GM18502 (cell line): Measurements from ENCODE around the gene IKBKG.
"Not testable (repeated sequence)": the region's sequence is repeated elsewhere in the genome, so short reads cannot be mapped to it uniquely, and the experiment has no call there.

Experiments used
- ATAC-seq: cut with Tn5 transposase; IDR thresholded peaks from one replicate; pipeline ENCODE4 v1.9.1; 2021; ENCODE audit warnings: mild to moderate bottlenecking; ENCODE audit not compliant: unreplicated experiment, poor library complexity

The IKBKG gene

GRCh38 chrX:154602226-154602625 lies 54.8 kb downstream of the IKBKG start:
- no peak for ATAC-seq

DNA sequence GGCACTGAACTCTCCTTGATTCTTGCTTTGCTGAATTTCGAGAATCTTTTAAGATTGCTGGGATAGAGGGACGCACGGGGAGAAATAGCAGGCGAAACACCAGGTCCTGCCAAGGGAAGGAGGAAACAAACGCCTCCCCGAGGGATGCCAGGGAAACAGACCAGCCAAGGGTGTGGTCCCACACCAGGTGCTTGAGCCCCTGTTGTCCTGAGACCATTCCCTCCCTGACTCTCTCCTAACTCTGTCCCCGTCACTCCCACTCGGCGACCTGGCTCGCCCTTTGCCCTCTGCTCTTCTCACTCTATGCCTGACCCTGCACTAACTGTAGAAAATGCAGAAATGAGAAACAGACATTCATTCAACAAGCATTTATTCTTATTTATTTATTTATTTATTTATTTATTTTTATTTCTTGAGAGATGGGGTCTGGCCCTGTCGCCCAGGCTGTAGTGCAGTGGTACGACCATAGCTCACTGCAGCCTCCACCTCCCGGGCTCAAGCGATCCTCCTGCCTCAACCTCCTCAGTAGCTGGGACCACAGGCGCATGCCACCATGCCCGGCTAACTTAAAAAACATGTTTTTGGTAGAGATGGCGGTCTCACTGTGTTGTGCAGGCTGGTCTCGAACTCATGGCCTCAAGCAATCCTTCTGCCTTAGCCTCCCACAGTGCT lies 55.5 kb downstream of the IKBKG start:
- no peak for ATAC-seq

- no peak for ATAC-seq
Observed at GRCh38 chrX:154603438-154604430, 56.3 kb downstream of the IKBKG start.

- ATAC-seq = no peak
Observed at GRCh38 chrX:154605566-154605965, 58.1 kb downstream of the IKBKG start.

- no peak for ATAC-seq
Observed at GRCh38 chrX:154607370-154607769, 60.0 kb downstream of the IKBKG start.

DNA sequence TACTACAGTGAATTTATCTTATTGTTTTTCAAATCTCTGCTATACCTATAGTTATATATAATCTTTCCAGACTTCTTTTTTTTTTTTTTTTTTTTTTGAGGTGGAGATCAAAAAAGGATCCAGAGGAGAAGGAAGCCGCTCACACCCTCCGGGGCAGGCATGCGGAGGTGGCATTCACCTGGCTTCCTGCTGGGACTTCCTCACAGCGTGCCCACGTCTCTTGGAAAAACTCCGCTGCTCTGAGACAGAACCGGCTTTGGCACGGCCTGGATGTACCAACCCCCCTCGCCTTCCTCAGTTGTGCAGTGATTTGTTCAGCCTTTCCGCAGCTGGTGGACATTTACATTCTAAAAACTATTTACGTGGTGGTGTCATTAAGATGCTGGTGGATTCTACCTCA lies 60.6 kb downstream of the IKBKG start:
- ATAC-seq = not testable (repeated sequence)

GRCh38 chrX:154608823-154609222 lies 61.4 kb downstream of the IKBKG start:
- not testable (repeated sequence) for ATAC-seq

GRCh38 chrX:154611146-154611545 lies 63.7 kb downstream of the IKBKG start:
- not testable (repeated sequence) for ATAC-seq

- ATAC-seq = not testable (repeated sequence)
Observed at GRCh38 chrX:154613586-154613985, 66.2 kb downstream of the IKBKG start.
